HG03558 (cell line): ENCODE measurements around the gene FGA.

Experiments used
- ATAC-seq: cut with Tn5 transposase; IDR thresholded peaks from one replicate; pipeline ENCODE4 v1.9.1; 2021; ENCODE audit warnings: moderate number of reproducible peaks; ENCODE audit not compliant: unreplicated experiment; ENCODE audit errors: extremely low read depth

Gene FGA

GRCh38 chr4:154583677-154584076 lies 6.9 kb downstream of the FGA start:
- ATAC-seq: no peak

DNA sequence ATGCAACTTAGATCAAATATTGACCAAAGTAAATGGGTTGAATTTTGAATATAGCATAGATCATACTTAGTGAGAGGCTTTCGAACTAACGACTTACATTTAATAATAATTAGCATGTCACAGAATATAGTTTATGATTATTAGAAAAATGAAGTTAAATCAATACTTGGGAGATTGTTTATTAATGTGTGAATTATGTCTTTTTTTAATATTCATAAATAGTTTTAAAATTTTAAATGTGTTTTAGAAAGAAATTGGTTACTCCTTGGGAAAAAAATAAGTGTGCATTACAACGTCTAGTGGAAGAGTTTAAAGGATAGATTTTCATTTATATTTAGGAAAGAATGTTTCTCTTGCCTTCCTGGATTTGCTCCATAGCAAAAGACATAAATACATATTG lies 7.3 kb downstream of the FGA start:
- no peak for ATAC-seq

- no peak for ATAC-seq
These were observed 7.8 kb downstream of the FGA start for GRCh38 chr4:154582723-154583122.

DNA sequence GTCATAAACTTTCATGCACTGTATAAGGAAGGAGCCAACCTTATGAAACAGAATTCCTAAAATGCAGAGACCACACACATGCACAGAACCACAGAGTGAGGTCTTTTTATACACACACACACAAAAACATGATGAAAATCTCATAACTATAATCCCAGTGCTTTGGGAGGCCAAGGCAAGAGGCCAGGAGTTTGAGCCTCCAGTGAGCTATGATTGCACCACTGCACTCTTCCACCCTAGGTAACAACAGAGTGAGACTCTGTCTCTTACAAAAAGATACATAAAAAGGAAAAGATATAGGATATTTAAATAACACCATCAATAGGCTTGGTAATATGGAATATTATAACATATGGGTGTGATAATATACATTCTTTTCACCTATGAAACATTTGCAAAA lies 10.6 kb downstream of the FGA start:
- ATAC-seq: no peak

GRCh38 chr4:154578919-154579318 lies 11.6 kb downstream of the FGA start:
- no peak for ATAC-seq

DNA sequence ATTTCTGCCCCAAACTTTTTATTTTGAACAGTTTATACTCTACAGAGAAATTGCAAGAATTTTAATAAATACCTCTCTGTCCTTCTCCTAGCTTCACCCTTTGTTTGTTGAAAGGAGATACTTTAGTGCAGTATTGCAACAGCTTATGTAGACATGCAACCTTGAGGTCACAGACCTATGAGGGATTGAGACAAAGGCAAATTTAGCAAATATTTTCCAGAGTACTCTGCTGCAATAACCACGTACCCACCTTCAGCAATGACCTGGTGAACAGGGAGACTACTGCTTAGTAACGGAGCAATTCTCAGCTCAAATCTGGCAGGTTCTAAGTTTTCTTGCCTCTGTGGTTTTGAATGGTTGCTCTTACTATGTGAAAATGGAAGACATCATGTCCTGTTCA lies 13.2 kb downstream of the FGA start:
- no peak for ATAC-seq

DNA sequence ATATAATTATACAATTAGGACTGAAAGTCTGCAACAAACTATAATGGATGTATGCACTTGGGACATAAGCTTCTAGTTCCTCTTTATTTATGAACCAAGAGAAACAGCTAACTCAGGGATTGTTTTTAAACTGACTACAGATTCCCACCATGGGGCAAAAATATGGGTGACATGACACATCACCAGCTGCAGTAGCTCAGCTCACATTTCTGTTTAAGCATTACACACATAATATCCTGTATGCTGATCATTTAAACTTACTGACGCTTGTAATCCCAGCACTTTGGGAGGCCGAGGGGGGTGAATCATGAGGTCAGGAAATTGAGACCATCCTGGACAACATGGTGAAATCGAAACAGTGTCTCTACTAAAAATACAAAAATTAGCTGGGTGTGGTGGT lies 16.2 kb downstream of the FGA start:
- ATAC-seq: no peak

- ATAC-seq: no peak
These were observed 17.2 kb downstream of the FGA start for GRCh38 chr4:154573190-154573870.

- no peak for ATAC-seq
These were observed 21.0 kb downstream of the FGA start for GRCh38 chr4:154569584-154569983.

- no peak for ATAC-seq
These were observed 21.5 kb downstream of the FGA start for GRCh38 chr4:154569028-154569427.

DNA sequence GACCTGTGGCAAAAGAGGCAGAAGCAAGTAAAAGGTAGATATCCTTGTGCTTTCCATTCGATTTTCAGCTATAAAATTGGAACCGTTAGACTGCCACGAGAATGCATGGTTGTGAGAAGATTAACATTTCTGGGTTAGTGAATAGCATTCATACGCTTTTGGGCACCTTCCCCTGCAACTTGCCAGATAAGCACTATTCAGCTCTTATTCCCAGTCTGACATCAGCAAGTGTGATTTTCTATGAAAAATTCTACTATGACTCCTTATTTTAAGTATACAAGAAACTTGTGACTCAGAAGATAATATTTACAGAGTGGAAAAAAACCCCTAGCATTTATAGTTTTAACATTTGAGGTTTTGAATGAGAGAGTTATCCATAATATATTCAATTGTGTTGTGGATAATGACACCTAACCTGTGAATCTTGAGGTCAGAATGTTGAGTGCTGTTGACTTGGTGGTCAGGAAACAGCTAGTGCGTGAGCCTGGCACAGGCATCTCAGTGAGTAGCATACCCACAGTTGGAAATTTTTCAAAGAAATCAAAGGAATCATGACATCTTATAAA lies 23.8 kb downstream of the FGA start:
- ATAC-seq: no peak

DNA sequence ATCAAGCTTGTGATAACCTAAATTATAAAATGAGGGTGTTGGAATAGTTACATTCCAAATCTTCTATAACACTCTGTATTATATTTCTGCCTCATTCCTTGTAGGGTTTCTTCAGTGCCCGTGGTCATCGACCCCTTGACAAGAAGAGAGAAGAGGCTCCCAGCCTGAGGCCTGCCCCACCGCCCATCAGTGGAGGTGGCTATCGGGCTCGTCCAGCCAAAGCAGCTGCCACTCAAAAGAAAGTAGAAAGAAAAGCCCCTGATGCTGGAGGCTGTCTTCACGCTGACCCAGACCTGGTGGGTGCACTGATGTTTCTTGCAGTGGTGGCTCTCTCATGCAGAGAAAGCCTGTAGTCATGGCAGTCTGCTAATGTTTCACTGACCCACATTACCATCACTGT lies 24.8 kb downstream of the FGA start:
- no peak for ATAC-seq

GRCh38 chr4:154564311-154564710 lies 26.2 kb downstream of the FGA start:
- ATAC-seq: no peak

- no peak for ATAC-seq
These were observed 27.8 kb downstream of the FGA start, which contains the start of gene FGB for GRCh38 chr4:154562697-154563254. FGB (plus strand) TSS chr4:154563011; CDS start chr4:154563019, 8 bp downstream.

- ATAC-seq: no peak
These were observed 29.7 kb downstream of the FGA start for GRCh38 chr4:154560824-154561231.

- ATAC-seq: no peak
These were observed 30.1 kb downstream of the FGA start for GRCh38 chr4:154560419-154560801.

DNA sequence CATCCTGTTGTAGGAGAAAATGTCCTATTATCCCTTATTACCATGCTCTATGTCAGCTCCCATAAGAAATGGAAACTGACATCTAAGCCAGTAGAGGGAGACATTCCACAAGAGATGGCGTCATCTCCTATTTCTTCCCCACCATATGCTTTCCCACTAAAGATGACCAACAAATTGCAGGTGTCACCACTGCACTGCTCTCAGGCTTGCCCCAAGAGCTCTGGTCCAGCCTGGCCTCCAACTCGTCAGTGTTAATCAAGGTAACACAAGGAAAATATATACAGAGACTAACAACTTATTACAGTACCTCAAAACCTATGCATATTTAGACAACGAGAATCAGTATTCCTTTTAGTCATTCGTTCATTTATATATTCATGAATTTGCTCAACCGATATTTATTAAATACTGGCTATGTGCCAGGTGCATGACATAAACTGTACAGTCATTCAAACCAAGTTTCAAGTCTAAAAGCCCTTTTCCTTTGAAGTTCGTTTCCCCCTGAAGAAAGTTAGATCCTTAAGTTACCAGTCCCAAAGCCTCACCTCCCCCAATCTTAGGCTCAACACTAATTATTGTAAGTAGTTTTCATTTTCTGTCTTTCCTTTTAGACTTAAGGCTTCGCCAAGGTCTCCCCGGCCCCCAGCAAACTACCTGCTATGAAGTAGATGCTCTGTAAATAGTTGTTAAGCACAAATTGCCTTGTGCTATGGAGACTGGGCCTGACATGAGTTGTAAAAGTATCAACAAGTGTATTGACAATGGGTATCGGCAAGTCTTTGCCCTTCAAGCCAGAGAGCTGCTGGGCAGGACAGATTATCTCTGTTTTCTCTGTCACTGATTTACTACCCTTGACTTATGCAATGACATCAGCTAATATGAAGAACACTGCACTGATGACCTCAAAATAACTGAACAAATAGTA lies 30.8 kb downstream of the FGA start:
- peak; percentile 75 for ATAC-seq

DNA sequence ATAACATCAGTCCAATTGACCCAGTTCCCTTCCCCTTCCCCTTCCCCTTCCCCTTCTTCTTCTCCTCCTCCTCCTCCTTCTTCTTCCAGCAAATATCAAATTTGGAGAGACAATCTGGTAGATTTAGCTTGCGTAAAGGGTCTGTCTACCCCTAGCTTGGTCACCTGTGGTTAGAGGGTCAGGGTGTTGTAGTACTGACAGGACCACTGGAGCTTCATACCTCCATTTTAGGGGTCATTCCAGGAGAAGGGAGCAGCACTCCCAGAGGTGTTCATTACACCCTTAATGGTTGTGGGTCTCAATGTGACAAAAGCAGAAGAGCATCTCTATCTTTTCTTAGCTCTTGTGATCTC lies 31.4 kb downstream of the FGA start:
- no peak for ATAC-seq

DNA sequence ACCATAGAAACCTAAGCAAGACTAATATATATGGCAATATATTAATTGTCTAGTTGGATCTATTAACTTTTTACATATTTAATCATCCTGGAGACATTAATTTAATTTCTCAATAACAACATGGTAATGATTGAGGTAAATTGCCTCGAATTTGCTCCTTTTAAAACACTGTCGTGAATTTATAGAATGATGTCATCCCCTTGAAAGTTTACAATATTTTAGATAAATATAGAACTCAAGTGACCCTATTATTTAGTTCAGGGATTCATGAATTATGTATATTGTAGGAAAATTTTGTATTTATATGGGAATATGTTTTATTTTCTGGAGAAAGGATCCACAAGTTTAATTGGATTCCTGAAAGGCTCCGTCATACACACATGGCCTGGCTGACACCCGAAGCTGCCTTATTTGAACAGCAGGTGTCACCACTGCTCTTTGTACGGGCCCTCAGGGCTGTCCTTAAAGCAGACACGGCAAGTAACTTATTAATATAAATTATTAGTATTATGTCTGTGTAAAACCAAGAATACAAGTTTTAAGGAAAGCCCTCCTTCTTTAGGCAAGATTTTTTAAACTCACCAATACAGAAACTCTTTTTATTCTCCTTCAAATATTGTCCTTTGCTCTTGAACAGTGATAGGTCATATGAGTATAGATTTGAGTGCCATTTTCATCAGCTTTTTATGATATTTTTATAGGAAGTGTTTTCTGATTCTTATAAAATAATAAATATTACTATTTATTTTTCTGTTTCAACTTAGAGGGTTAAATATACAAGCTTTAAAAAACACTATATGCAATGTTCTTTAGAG lies 38.5 kb downstream of the FGA start:
- peak; percentile 51 for ATAC-seq
